ENCODE measurements around the gene NPB.

DNA sequence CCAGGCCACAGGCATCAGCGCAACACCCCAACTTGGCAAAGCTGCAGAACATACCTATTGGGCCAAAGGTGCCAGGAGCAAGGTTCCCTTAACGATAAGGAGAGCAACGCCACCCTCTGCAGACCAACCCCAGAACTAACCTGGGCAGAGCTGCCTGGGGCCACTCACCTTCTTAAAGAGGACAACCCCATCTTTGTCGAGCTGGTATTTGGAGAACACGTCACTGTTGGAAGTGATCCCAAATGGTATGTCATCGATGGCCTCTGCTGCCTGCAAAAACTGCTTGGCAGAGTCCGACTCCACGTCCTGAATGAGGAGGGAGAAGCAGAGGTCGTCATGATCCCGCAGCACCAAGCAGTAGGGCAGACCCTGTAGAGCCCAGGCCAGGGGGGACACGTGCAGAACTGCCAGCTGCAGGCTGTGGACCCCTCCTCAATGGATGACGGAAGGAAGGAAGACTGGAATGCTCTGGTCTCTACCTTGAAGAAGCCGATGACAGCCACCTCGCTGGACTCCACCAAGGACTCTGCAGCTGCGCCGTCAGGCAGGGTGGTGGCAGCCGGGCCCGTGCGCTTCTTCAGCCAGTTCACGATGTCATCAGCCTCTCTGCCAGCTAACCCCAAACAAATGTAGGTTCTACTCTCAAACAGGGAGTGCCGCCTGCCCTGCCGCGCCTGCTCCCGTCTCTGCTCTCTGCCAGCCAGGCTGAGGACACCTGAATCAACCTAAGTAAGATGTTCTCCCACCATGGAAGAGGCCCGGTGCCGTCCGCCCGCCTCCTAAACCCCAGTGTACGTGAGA, 46.9 kb upstream of the NPB start:
- TF ChIP-seq, protein P1, sequence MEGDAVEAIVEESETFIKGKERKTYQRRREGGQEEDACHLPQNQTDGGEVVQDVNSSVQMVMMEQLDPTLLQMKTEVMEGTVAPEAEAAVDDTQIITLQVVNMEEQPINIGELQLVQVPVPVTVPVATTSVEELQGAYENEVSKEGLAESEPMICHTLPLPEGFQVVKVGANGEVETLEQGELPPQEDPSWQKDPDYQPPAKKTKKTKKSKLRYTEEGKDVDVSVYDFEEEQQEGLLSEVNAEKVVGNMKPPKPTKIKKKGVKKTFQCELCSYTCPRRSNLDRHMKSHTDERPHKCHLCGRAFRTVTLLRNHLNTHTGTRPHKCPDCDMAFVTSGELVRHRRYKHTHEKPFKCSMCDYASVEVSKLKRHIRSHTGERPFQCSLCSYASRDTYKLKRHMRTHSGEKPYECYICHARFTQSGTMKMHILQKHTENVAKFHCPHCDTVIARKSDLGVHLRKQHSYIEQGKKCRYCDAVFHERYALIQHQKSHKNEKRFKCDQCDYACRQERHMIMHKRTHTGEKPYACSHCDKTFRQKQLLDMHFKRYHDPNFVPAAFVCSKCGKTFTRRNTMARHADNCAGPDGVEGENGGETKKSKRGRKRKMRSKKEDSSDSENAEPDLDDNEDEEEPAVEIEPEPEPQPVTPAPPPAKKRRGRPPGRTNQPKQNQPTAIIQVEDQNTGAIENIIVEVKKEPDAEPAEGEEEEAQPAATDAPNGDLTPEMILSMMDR (IDR thresholded peaks at IDR 0.05) = no peak
- no peak for TF ChIP-seq POLR2A (IDR thresholded peaks at IDR 0.05)

All from heart left ventricle (tissue), 13 donors.